SH-SY5Y (cell line): Measurements from ENCODE around the gene MRPS9.

Source experiments
- GATA2 ChIP-seq: IDR thresholded peaks from 2 replicates; pipeline ENCODE4 v1.6.1; 2011; ENCODE audit warnings: mild to moderate bottlenecking, low read depth, low read length
- GATA3 ChIP-seq: IDR thresholded peaks from 2 replicates; pipeline ENCODE4 v1.6.1; 2011; ENCODE audit warnings: low read depth, mild to moderate bottlenecking, low read length, moderate library complexity

Gene MRPS9

DNA sequence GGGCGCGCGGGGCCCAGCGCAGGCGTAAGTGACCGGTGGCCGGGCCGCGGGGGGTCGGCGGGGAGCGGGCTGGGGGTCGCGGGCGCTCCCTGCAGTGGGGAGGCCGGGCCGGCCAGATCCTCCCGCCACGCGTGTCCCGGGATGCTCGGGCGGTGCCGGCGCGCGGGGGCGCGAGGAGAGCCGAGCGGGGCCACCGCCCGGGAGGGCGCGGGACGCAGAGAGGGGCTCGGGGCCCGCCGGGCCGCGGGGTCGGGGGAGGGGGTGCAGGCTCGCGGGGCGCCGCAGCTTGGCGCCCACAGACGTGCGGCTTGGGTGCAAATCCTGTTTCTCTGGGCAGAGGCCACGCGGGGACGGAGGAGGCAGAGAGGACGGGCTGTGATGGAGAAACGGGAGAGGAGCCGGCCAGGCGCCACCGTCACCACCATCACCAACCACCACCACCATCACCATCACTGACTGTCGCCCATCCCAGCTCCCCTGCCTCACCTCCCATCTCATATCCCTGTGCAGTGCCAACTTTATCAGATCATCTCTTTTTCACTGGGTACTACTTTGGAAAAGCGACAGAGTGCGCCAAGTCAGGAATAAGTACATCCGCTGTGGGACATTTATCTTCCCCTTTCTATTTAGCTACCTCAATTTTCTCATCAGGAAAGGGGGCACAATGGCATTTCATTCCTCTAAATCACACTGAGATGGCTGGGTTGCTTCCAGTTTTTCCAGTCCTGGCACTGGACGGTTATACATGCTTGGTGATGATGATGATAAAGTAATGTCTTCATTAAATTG is 106.5 kb downstream of the MRPS9 start:
- TF ChIP-seq GATA3 (no peak), GATA2 (no peak)

GRCh38 chr2:105144941-105145300 is 107.1 kb downstream of the MRPS9 start:
- TF ChIP-seq GATA3 (no peak), GATA2 (no peak)

DNA sequence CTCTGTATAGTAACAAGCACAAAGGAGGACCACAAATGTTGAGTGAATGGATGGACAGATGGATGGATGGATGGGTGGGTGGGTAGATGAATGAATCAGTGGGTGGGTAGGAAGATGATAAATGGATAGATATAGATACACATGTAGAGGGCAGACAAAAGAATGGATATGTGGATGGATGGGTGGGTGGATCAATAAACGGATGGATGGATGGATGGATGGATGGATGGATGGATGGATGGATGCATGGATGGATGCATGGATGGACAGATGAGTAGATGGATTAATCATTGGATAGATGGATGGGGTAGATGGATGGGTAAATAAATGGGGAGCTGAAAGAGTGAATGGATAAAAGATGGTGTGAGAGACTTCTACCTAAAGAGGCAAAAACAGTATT is 111.4 kb downstream of the MRPS9 start:
- TF ChIP-seq GATA3 (no peak), GATA2 (no peak)
